Measurements from ENCODE around the gene PTPN1.

PTPN1 gene

DNA sequence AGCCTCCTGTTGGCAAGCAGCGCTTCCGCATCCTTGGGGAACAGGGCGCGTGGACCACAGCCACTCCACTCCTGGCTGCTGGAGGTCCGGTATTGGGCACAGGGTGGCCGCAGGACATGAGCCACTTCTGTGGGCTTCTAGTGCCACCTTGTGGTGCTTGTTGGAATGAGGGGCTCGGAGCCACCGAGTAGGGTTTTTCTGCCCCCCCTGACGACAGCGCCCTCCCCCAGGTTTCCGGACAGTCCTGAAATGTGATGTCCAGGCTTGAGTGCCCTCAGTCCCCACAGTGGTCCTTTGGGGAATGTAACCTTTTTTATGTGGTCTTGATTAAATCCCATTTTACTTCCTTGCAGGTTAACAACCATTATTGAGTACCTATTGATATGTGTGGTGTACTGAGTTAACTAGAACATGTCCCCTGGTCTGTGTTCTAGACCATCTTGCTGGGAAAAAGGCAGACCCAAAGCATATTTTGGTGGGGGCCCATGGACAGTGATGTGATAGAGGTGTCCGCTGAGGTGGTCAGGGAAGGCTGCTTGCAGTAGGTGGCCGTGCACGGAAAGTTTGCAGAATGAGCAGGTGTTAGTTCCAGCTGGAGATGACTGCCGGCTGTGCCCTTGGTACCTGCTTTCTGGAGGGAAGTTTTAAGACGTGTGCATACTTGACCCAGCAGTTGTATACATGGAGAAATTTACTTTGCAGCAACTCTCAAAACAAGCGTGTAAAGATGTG, 70.0 kb downstream of the PTPN1 start:
- DNase-seq = peak in 1 of 2 experiments; percentile 40

DNA sequence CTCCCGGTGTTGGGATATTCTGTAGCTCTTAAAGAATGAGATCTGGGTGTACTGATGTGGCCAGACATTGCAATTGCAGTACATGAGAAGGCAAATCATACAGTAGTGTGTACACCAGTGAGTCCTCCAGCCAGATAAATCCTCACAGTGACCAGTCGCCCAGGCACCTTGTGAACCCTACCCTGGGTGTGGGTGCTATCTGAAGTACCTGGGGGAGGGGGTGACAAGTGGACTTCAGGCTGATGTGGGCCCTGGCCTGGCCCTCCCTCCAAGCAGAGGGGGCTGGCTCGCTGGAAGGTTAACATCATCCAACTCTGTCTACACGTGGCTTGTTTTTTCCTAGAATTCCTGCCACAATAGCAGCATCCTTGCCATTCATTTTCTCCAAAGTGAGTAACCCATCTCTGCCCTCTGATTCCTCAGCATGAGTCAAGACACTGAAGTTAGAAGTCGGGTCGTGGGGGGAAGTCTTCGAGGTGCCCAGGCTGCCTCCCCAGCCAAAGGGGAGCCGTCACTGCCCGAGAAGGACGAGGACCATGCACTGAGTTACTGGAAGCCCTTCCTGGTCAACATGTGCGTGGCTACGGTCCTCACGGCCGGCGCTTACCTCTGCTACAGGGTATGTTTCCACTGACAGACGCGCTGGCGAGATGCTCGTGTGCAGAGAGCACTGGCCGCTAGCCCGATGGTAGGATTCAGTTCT, 70.8 kb downstream of the PTPN1 start:
- no peak for DNase-seq

DNA sequence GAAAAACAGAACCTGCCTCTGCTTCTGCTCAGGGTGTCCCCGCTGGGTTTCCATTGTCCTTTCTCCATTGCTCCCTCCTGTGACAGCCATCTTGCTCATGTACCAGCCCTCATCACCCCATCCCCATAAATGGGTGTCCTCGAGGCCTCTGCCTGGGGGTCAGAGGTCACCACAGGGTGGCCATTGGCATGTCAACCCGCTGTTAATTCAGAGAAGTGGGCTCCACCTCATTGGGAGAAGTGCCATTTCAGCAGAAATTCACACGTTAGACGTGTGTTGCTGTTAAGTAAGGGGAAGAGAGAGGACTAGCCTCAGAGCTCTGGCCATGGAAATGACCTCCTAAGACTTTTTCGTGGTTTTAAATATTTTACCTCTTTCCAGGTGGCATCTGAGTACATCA, 71.9 kb downstream of the PTPN1 start:
- no peak for DNase-seq

- no peak for DNase-seq
Observed at GRCh38 chr20:50582591-50583234, 72.5 kb downstream of the PTPN1 start.

- no peak for DNase-seq
Observed at GRCh38 chr20:50583442-50584150, 73.4 kb downstream of the PTPN1 start.

- DNase-seq = no peak
Observed at GRCh38 chr20:50584687-50585086, 74.5 kb downstream of the PTPN1 start.

- no peak for DNase-seq
Observed at GRCh38 chr20:50585214-50585613, 75.0 kb downstream of the PTPN1 start.

DNA sequence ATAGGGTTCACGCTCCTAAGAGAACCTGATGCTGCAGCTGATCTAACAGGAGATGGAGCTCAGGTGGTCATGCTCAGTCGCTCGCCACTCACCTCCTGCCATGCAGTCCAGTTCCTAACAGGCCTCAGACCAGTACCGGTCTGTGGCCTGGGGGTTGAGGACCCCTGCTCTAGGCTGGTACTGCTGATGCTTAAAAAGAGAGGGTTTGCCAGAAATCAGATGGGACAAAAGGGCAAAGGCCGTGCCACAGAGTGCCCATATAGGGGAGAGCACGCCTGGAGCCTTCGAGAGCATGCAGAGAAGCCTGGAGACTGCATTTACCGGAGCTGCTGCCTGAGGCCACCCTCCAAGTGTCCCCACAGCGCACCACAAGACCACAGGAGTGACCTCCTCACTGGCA, 75.5 kb downstream of the PTPN1 start:
- no peak for DNase-seq

- DNase-seq = no peak
Observed at GRCh38 chr20:50586531-50587232, 76.5 kb downstream of the PTPN1 start.

DNA sequence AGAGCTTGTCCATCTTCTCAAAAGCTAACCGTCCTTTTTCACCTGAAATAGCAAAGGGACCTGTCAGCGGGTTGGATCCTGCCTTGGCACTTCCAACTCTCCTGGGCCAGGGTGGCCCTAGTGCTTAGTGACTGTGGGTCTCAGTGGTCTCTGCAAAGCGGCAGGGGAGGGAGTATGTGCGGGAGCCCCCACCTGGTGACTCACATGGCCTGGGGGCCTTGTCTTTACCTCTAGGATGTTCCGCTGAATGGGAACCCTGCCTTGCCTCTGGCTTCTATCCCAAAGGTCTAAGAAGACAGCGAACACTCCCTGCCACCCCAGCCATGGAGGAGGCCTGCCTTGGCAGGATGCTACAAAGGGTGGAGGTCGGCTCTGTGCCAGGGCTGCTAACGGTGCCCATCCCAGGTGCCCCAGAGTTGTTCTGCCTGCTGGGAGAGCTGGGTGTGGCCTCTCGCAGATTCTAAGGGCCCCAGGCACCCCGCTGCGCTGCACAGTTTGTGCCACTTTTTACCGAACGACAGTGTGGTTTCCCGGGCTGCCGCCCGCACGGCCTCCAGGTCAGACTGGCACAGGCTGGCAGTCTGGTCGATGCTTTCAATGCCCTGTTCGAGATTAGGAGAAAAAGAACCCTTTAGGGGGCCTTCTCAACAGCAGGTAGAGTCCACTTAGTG, 77.2 kb downstream of the PTPN1 start:
- DNase-seq = no peak

DNA sequence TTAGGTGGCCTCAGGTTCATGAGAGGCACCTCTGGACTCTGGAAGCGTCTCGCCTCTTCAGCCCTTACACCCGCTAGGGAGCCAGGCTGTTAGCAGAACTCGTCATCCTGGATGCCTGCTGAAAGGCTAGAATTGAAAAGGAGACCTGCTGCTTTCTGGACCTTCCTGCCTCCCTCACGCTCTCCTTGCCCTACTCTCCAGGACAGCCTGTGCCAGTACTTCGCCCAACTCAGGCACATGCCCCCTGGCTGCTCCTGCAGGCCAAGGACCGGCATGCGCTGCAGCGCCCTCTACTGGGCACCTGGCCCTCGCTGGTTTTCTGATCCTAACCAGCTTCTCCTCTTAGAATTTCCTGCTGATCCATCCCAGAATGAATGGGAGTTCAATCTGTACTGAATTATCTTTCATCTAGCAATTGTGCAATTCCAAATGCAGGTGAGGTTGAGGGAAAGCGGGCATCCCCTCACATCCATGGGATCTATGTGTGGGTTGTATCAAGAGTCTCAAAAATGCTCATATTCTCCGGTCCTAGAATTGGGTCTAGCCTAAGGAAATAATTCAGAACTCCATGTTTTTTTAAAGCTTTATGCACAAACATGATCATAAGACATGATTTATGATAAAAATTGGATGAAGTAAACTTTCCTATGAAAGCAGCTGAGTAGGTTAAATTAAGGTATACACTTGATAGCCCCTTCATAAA, 78.0 kb downstream of the PTPN1 start:
- peak in 1 of 2 experiments; percentile 57 for DNase-seq

- no peak for DNase-seq
Observed at GRCh38 chr20:50589548-50590347, 79.6 kb downstream of the PTPN1 start.

DNA sequence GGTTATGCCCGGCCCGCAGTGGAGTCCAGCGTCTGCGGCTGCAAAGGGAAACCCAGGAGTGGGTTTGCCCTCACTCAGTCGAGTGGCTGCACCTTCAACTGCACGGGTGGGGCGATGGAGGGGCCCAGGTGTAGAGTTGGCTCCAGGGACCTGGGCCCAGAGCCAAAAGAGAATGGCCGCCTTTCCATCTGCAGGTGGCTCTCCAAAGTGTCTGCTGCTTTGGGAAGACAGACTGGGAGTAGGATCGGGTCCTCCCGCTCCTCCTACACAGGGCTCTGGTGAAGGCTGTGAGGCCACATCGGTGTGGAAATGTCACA, 80.1 kb downstream of the PTPN1 start:
- no peak for DNase-seq

DNA sequence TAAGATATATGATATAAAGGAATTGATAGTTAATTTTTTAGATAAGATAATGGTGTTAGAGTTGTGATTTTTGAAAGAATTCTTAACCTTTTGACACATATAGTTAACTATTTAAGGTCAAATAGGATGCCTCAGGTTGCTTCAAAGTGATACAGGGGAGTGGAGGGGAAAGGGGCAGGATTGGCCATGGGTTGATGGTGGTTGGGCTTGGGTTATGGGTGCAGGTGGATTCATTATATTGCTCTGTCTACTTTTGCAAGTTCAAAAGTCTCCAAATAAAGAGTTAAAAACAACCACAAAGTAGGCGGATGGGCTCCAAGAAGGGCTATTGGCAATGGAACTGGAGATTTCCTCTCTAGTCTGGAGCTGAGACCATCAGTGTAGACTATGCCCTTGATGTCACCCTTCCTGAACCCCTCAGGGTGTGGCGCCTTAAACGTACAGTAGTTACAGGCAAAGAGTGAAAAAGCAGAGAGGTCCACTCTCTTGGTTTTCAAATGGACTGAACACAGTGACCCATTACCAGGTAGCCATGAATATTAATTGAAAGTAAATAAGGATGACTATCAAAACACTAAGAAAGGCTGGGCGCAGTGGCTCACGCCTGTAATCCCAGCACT, 81.2 kb downstream of the PTPN1 start:
- no peak for DNase-seq

GRCh38 chr20:50592282-50593004, 82.3 kb downstream of the PTPN1 start:
- DNase-seq = peak in 1 of 2 experiments; percentile 52

GRCh38 chr20:50593005-50593335, 82.8 kb downstream of the PTPN1 start:
- no peak for DNase-seq

DNA sequence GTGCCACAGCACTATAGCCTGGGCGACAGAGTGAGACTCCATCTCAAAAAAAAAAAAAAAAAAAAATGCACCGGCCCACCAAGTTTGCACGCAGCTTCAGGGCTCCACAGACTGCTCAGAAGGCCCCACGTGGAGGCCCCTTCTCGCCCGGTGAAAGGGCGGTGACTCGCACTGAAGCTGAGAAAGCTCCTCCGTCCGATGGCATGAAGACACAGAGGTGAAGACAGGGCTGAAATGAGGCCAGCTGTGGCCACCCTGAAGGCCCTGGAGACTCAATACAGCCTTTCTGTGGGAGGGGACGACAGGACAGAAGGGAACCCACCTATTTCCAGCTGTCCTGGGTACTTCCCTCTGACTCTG, 84.0 kb downstream of the PTPN1 start:
- DNase-seq = no peak

DNA sequence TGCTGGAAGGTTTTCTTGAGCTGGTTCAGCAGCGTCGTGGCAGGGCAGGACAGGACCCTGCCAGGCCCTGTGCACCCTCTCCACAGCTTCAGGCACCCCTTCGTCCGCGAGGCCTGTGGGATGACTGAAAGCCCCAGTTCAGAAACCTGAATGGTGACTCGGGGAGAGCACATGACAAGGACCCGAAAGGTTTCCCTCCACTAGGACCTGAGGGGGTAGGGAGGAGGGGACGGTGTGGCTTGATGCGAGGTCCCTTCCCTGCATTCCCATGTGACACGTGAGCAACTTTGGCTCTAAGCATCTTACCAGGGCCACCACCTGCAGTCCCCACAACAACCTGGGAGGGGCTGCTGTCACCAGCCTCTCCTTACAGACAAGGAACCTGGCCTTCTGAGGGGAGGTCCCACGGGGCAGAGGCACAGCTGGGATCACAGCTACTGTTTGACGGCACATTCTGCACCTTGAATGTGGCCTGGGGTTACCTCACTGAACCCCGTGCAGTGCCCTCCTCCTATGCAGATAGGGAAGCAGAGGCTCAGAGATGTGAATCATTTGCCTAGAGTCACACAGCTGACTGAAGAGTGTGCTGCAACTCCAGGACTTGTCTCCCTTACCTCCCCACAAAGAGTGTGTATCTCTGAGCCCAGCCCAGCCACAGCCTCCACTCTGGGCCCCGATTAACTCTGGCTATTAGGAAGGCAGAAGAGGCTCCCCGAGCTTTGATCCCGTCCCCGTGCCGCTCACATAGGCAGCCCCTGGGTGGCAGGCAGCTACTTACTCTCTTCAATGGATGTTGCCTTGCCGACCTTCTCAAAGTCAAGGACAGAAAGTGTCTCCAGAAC, 84.6 kb downstream of the PTPN1 start:
- DNase-seq = no peak

DNA sequence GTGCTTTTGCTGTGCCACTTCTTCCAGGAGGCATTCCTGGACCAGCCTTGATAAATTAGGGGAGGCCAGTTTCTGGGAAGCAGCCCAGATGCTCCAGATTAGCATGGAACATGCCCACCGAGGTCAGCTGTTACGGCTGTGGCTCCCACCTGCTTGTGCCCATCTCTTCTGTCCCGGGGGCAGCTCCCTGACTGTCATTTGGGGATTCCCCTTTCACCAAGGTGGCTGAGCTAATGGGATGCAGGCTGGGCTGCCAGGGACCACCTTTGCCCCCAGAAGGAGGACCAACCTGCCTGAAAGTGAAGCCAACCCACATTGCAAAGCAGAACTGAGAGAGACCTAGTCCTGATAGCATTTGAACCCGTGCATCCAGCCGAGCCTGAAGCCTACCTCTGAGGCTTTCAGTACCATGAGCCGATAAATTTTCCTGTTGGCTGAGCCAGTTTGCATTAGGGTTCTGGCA, 85.3 kb downstream of the PTPN1 start:
- no peak for DNase-seq

All from NCI-H446 (cell line).